ENCODE measurements around the gene EPS8L3. TPM values are rescaled to one million over a fixed set of nuclear protein-coding genes. Genes with fewer than 3 reads are reported as not detected.

Gene EPS8L3
- total and polyA plus RNA-seq, 10 of the 15 experiments (the other 5 are each of a cell fraction or from before 2014, with no cell fraction given), result not detected

- FAIRE-seq (no peak), DNase-seq (ENCODE audit: low read depth, low spot score) (no peak), ATAC-seq (no peak)
- Histone ChIP-seq H2AFZ (ENCODE audit: control insufficient read depth, low read depth, low read length) (peak overlapping the region; percentile 66), H3K27ac (ENCODE audit: control insufficient read depth, insufficient read depth) (no peak overlapping the region), H3K9ac (ENCODE audit: control insufficient read depth, insufficient read depth, low read length) (0 out of 2 replicates have a peak overlapping the region, but pooled peaks have one; percentile 28), H3K36me3 (ENCODE audit: control insufficient read depth in 2 of 2, insufficient read depth in 2 of 2, low read length in 1 of 2) (no peaks in the 10 kb centered on the region), H3K4me3 (peak overlapping the region; percentile 64; the same call in 1 of the 2 replicates), H3K9me3 (replicated peaks; ENCODE audit: control insufficient read depth, insufficient read depth, low read length) (no peaks in the 10 kb centered on the region; the same call in 2 of the 3 replicates), H3K4me2 (ENCODE audit: control insufficient read depth, insufficient read depth) (peak overlapping the region; percentile 89), H3K4me1 (ENCODE audit: control insufficient read depth, insufficient read depth, low read length) (no peaks in the 10 kb centered on the region), H3K27me3 (replicated peaks in 1 of 2; ENCODE audit: control insufficient read depth in 2 of 2, insufficient read depth in 2 of 2, low read length in 1 of 2) (peaks cover 12 to 14% of the 10 kb centered on the region in 2 experiments), H3K79me2 (ENCODE audit: control insufficient read depth, insufficient read depth, low read length) (no peaks in the 10 kb centered on the region), H4K20me1 (ENCODE audit: control insufficient read depth, insufficient read depth) (no peaks in the 10 kb centered on the region)
- POLR2A ChIA-PET, result no interaction called here
- intact Hi-C loops (cut with micrococcal nuclease; ENCODE audit: unreplicated experiment) (no loop called here), in situ Hi-C loops (cut with MboI) (no loop called here)
- TF ChIP-seq POLR2A (IDR thresholded peaks at IDR 0.05; ENCODE audit: low read depth, low read length) (peak; percentile 69), NR2C1 (IDR thresholded peaks at IDR 0.05) (no peak), ZNF207 (IDR thresholded peaks at IDR 0.05; ENCODE audit: borderline replicate concordance) (no peak), RCOR1 (conservative IDR thresholded peaks at IDR 0.05; ENCODE audit: low read depth, low read length) (no peak), ZSCAN29 (IDR thresholded peaks at IDR 0.05) (no peak)
- CTCF ChIA-PET, result no interaction called here
- RAD21 ChIA-PET (ENCODE audit: unreplicated experiment), result no interaction called here
- 11% methylated on average over 81 of the region's 86 CpGs for WGBS (ENCODE audit: insufficient coverage, insufficient replicate concordance, low lambda C conversion rate, missing lambda C conversion rate)
- SMC1A ChIA-PET (ENCODE audit: uncharacterized antibody, unreplicated experiment), result no interaction called here
- BruUV-seq (replicated peaks), result no TSS peak
Measured at GRCh38 chr1:109739738-109740614, 23.7 kb downstream of the EPS8L3 start.

- ChIA-PET CTCF (interaction anchor here (0.8 kb wide), 1 partner anchor 13 kb away, joined by 3 read pairs; no protein-coding TSS in a partner anchor), POLR2A (interaction anchor here (0.6 kb wide), 1 partner anchor 313 kb away, joined by 3 read pairs; no protein-coding TSS in a partner anchor), RAD21 (ENCODE audit: unreplicated experiment) (no interaction called here), SMC1A (ENCODE audit: uncharacterized antibody, unreplicated experiment) (interaction anchor here (0.6 to 1.1 kb wide), 2 partner anchors 93 to 317 kb away, joined by 3 read pairs; no protein-coding TSS in a partner anchor)
- H3K79me2 ChIP-seq (ENCODE audit: control insufficient read depth, insufficient read depth, low read length), result no peaks in the 10 kb centered on the region
- H3K9me3 ChIP-seq (replicated peaks; ENCODE audit: control insufficient read depth, insufficient read depth, low read length), result no peaks in the 10 kb centered on the region
- H4K20me1 ChIP-seq (ENCODE audit: control insufficient read depth, insufficient read depth), result no peaks in the 10 kb centered on the region
- ATAC-seq (no peak), DNase-seq (ENCODE audit: low read depth, low spot score) (no peak), FAIRE-seq (no peak)
- no peak overlapping the region for H3K4me2 ChIP-seq (ENCODE audit: control insufficient read depth, insufficient read depth)
- intact Hi-C loops (cut with micrococcal nuclease; ENCODE audit: unreplicated experiment) (no loop called here), in situ Hi-C loops (cut with MboI) (no loop called here)
- no peak overlapping the region for H3K27ac ChIP-seq (ENCODE audit: control insufficient read depth, insufficient read depth)
- H2AFZ ChIP-seq (ENCODE audit: control insufficient read depth, low read depth, low read length), result no peak overlapping the region
- H3K4me1 ChIP-seq (ENCODE audit: control insufficient read depth, insufficient read depth, low read length), result no peaks in the 10 kb centered on the region
- peaks cover 0 to 3% of the 10 kb centered on the region in 2 experiments; a peak in 2 of 4 replicates for H3K27me3 ChIP-seq (replicated peaks in 1 of 2; ENCODE audit: control insufficient read depth in 2 of 2, insufficient read depth in 2 of 2, low read length in 1 of 2)
- H3K9ac ChIP-seq (ENCODE audit: control insufficient read depth, insufficient read depth, low read length), result no peak overlapping the region
- H3K36me3 ChIP-seq (ENCODE audit: control insufficient read depth in 2 of 2, insufficient read depth in 2 of 2, low read length in 1 of 2), result no peaks in the 10 kb centered on the region
- WGBS (ENCODE audit: insufficient coverage, insufficient replicate concordance, low lambda C conversion rate, missing lambda C conversion rate), result 71% methylated on average over 4 of the region's 4 CpGs
- no peak overlapping the region for H3K4me3 ChIP-seq
- BruUV-seq (replicated peaks), result no TSS peak
- no peak for TF ChIP-seq BCL11A (IDR thresholded peaks at IDR 0.05; ENCODE audit: low read depth, low read length)
- no peak for TF ChIP-seq RCOR1 (conservative IDR thresholded peaks at IDR 0.05; ENCODE audit: low read depth, low read length)
- no peak for TF ChIP-seq CUX1 (IDR thresholded peaks at IDR 0.05; ENCODE audit: insufficient replicate concordance, low read depth, low read length)
- no peak for TF ChIP-seq NFYB (IDR thresholded peaks at IDR 0.05; ENCODE audit: insufficient read depth, low read depth, low read length)
- no peak for TF ChIP-seq TCF7 (IDR thresholded peaks at IDR 0.05; ENCODE audit: borderline replicate concordance)
- no peak for TF ChIP-seq EED (IDR thresholded peaks at IDR 0.05; ENCODE audit: low read depth)
Measured at GRCh38 chr1:109733236-109733870, 30.4 kb downstream of the EPS8L3 start.

All from GM12878 (cell line).